A673 (cell line): ENCODE measurements around the gene ZNF273. TPM values are rescaled to one million over a fixed set of nuclear protein-coding genes. Genes with fewer than 3 reads are reported as not detected.

Source experiments
- BruUV-seq: library from RNA; stranded (reverse); fragments of 400-500 nt; replicated peaks from 2 replicates; lab custom pipeline; 2021; lab: Mats Ljungman, UMichigan
- CTCF ChIA-PET: fragments of 300-600 bp; sonication (Branson Sonifier 250); formaldehyde crosslinking; loops from one replicate; lab custom pipeline; 2022; ENCODE audit warnings: antibody characterized with exemption; lab: Charles Lee
- POLR2A ChIA-PET: fragments of 300-600 bp; sonication (Branson Sonifier 250); formaldehyde crosslinking; loops from one replicate; lab custom pipeline; 2022; ENCODE audit warnings: antibody characterized with exemption; ENCODE audit not compliant: low non-redundant PET; lab: Charles Lee
- DNase-seq: peaks from one replicate; pipeline ENCODE4 v3.0.0-alpha.2; 2015; ENCODE audit warnings: low spot score
- H3K27ac ChIP-seq: fragments of 200-600 bp; sonication (generic); 2 replicates; pipeline ENCODE4 v1.5.1; 2016; ENCODE audit warnings: mixed run types, low read depth, mild to moderate bottlenecking, mixed read lengths, antibody characterized with exemption, low read length; ENCODE audit not compliant: poor library complexity, severe bottlenecking
- H3K27me3 ChIP-seq: fragments of 200-600 bp; sonication (generic); replicated peaks from 2 replicates; pipeline ENCODE4 v1.6.1; 2017; ENCODE audit warnings: mixed run types, low read depth, mild to moderate bottlenecking, mixed read lengths, antibody characterized with exemption, low read length; ENCODE audit not compliant: insufficient read depth, poor library complexity
- H3K36me3 ChIP-seq: fragments of 200-600 bp; sonication (generic); 2 replicates; pipeline ENCODE4 v1.6.1; 2016; ENCODE audit warnings: mixed run types, mild to moderate bottlenecking, mixed read lengths, antibody characterized with exemption, low read length; ENCODE audit not compliant: insufficient read depth, poor library complexity, severe bottlenecking
- H3K4me1 ChIP-seq: fragments of 200-600 bp; sonication (generic); 2 replicates; pipeline ENCODE4 v1.6.1; 2017; ENCODE audit warnings: mixed run types, mild to moderate bottlenecking, mixed read lengths, antibody characterized with exemption, low read length; ENCODE audit not compliant: insufficient read depth, poor library complexity, severe bottlenecking
- H3K4me3 ChIP-seq: fragments of 200-600 bp; sonication (generic); 2 replicates; pipeline ENCODE4 v1.5.1; 2016; ENCODE audit warnings: low read depth, mixed run types, mild to moderate bottlenecking, mixed read lengths, low read length; ENCODE audit not compliant: poor library complexity, severe bottlenecking
- H3K9me3 ChIP-seq: fragments of 200-600 bp; sonication (generic); 2 replicates; pipeline ENCODE4 v1.6.1; 2016; ENCODE audit warnings: mixed run types, low read depth, mild to moderate bottlenecking, mixed read lengths, antibody characterized with exemption, low read length; ENCODE audit not compliant: poor library complexity, severe bottlenecking
- EZH2 ChIP-seq: fragments of 200-600 bp; sonication (generic); IDR thresholded peaks from 2 replicates; pipeline ENCODE4 v1.6.1; 2017; ENCODE audit warnings: borderline replicate concordance, low read depth, mild to moderate bottlenecking, mixed read lengths, antibody characterized with exemption, low read length; ENCODE audit not compliant: poor library complexity, severe bottlenecking
- intact Hi-C: fragments of 100-400 bp; cut with micrococcal nuclease; formaldehyde crosslinking; loops from one replicate; pipeline ENCODE4 v1.10.0; 2022; ENCODE audit not compliant: unreplicated experiment
- total RNA-seq: library from RNA; stranded (reverse); gene quantifications from 2 replicates; pipeline ENCODE4 v1.2.3, GENCODE V29; 2021
- TF ChIP-seq, protein P1 (sequence below): fragments of 300-800, 200-600 bp; sonication (generic); conservative IDR thresholded peaks from 2 replicates; pipeline ENCODE4 v1.5.1; 2017; ENCODE audit warnings: low read depth, mild to moderate bottlenecking, antibody characterized with exemption, low read length, moderate library complexity, mixed read lengths

ZNF273 gene
- total RNA-seq, 1 experiment from 2014 or later = 10.1 TPM

DNA sequence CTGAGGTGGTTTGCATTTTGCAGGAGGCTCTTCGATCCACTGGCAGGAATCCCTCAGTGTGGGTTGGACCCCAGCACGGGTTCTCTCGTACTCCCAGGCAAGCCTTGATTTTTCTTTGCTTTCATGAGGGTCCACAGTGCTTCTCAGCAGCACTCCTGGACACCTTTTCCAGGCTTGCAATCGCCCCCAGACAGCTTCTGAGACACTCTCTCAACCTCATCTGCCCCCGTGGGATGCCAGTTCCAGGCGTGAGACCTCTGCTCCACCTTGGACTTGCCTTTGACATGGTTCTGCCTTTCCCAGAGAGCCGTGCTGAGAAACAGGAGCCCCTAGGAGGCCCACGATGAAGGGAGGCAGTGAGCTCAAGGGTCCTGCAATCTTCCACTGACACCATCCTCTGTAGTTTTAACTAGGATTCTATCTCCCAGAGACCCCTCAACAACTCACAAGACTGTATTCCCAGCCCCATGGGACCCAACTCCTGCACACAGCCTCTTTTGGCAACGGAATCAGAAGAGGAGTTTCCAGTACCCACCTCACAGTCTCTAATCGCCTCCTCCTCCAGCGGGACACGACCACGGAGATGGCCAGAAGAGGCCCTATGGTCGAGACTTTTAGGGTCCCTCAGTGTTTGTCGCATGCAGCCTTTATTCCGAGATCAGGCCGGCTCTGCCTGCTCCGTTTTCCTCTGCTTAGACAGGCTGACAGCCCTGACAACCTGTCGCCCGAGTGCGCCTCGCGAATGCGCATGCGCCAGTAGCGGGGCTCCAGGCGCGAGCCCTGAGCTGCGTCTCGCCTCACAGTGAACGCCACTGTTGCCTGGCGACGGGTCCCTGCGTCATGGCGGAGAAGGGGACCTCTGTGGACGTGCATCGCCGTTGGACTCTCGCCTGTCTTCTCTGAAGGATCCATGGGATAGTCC is 26.0 kb upstream of the ZNF273 start:
- Histone ChIP-seq H3K27ac (no peak overlapping the region), H3K36me3 (no peaks in the 10 kb centered on the region), H3K4me1 (no peaks in the 10 kb centered on the region), H3K9me3 (no peaks in the 10 kb centered on the region), H3K27me3 (no peaks in the 10 kb centered on the region), H3K4me3 (no peak overlapping the region)
- intact Hi-C loops = no loop called here
- peak; percentile 43 for DNase-seq
- CTCF ChIA-PET = no interaction called here
- BruUV-seq = no TSS peak
- TF ChIP-seq EZH2 = no peak
- TF ChIP-seq, protein P1, sequence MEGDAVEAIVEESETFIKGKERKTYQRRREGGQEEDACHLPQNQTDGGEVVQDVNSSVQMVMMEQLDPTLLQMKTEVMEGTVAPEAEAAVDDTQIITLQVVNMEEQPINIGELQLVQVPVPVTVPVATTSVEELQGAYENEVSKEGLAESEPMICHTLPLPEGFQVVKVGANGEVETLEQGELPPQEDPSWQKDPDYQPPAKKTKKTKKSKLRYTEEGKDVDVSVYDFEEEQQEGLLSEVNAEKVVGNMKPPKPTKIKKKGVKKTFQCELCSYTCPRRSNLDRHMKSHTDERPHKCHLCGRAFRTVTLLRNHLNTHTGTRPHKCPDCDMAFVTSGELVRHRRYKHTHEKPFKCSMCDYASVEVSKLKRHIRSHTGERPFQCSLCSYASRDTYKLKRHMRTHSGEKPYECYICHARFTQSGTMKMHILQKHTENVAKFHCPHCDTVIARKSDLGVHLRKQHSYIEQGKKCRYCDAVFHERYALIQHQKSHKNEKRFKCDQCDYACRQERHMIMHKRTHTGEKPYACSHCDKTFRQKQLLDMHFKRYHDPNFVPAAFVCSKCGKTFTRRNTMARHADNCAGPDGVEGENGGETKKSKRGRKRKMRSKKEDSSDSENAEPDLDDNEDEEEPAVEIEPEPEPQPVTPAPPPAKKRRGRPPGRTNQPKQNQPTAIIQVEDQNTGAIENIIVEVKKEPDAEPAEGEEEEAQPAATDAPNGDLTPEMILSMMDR = no peak
- POLR2A ChIA-PET = no interaction called here

DNA sequence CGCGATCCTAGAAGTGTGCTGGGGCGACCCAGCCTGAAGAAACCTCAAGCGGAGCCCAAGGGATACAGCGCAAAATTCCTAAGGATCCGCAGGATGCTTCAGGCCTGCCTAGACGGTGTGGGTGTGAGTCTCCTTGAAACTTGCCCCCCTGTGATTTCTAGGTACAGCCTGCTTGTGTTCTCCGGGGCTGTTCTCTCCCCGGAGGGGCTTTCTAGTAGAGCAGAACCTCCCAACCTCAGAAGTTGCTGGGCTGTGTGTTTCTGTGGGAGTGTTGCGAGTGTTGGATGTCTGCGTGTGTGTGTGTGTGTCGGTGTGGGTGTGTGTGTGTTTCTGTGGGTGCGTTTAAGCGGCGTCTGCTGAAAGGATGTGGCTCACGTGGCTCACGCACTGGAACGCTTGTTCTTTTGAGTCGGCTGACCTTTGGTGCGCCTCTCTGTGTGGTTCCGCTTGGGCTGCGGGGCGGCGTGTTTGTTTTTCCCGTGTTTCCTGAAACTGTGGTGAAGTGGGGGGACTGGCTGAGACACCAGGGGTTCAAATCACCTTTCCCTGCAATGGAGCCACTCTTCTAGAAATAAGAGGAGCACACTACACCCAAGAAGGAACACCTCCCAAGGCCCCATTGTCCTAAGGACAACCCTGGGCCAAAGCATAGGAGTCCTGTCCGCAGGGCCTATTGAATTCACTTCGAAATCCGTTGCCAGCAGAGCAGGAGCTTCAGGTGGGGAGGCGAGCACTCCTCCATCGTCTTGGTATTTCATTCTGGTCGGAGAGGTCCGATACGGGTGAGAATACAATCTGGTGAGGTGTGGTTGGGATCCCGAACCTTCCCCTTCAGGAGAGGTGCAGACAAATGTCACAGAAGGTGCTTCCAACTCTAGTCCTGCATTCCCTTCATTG is 25.1 kb upstream of the ZNF273 start:
- DNase-seq = no peak
- H3K27me3 ChIP-seq = no peaks in the 10 kb centered on the region
- no peaks in the 10 kb centered on the region for H3K9me3 ChIP-seq
- CTCF ChIA-PET = no interaction called here
- no peak overlapping the region for H3K27ac ChIP-seq
- H3K36me3 ChIP-seq = no peaks in the 10 kb centered on the region
- intact Hi-C loops = no loop called here
- no peaks in the 10 kb centered on the region for H3K4me1 ChIP-seq
- TF ChIP-seq, protein P1 = no peak
- TF ChIP-seq EZH2 = no peak
- no peak overlapping the region for H3K4me3 ChIP-seq
- no TSS peak for BruUV-seq
- POLR2A ChIA-PET = no interaction called here

DNA sequence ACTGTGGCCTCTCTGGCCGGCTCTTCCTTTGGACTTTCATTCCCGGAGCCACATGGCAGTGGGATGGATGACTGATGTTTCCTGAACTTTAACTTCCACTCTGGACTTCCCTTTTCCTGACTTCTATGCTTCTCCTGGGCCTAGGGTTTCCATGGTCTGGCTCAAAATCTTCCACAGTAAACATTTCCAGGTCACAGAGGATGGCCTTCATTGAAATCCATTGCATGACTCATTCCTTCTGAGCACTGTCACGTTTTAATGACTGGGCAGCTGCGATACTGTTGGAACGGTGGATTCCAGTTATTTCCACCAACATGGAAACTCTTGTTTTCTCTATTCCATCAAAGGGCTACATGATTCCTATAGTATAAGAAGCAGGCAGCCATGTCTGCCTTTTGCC is 24.4 kb upstream of the ZNF273 start:
- H3K27me3 ChIP-seq = no peaks in the 10 kb centered on the region
- no peaks in the 10 kb centered on the region for H3K9me3 ChIP-seq
- no peak for TF ChIP-seq EZH2
- TF ChIP-seq, protein P1 = no peak
- no TSS peak for BruUV-seq
- DNase-seq = no peak
- CTCF ChIA-PET = no interaction called here
- no peaks in the 10 kb centered on the region for H3K36me3 ChIP-seq
- no peak overlapping the region for H3K4me3 ChIP-seq
- intact Hi-C loops = no loop called here
- POLR2A ChIA-PET = no interaction called here
- no peaks in the 10 kb centered on the region for H3K4me1 ChIP-seq
- no peak overlapping the region for H3K27ac ChIP-seq
